Suprapubic skin (tissue), 4 donors: ENCODE data around the gene ZER1. TPM values are rescaled to one million over a fixed set of nuclear protein-coding genes. Genes with fewer than 3 reads are reported as not detected.

ENCODE experiments used
- DNase-seq, 2 donors: peaks; one replicate each; pipeline ENCODE4 v3.0.0-alpha.2; 2019; ENCODE audit warnings: low spot score in 2 of 2
- H3K27ac ChIP-seq: fragments of 200-600 bp; sonication (generic); one replicate; pipeline ENCODE4 v1.5.1; 2019
- H3K27me3 ChIP-seq: fragments of 200-600 bp; sonication (generic); one replicate; pipeline ENCODE4 v1.5.1; 2019
- H3K36me3 ChIP-seq: fragments of 200-600 bp; sonication (generic); one replicate; pipeline ENCODE4 v1.5.1; 2019
- H3K4me1 ChIP-seq: fragments of 200-600 bp; sonication (generic); one replicate; pipeline ENCODE4 v1.5.1; 2019
- H3K4me3 ChIP-seq: fragments of 200-600 bp; sonication (generic); one replicate; pipeline ENCODE4 v1.5.1; 2019; ENCODE audit warnings: mild to moderate bottlenecking
- H3K9me3 ChIP-seq: fragments of 200-600 bp; sonication (generic); one replicate; pipeline ENCODE4 v1.5.1; 2019
- CTCF ChIP-seq, 2 donors: fragments of 200-600 bp in 1 of 2; fragments of 450-650 bp in 1 of 2; sonication (generic) in 1 of 2; IDR thresholded peaks; one replicate each; pipeline ENCODE4 v1.5.1; 2016 to 2019; ENCODE audit warnings: antibody characterized with exemption in 2 of 2, mild to moderate bottlenecking in 1 of 2, moderate library complexity in 1 of 2
- EP300 ChIP-seq: sonication (generic); formaldehyde crosslinking; IDR thresholded peaks from one replicate; pipeline ENCODE4 v1.6.1; 2017; ENCODE audit warnings: antibody characterized with exemption
- POLR2A ChIP-seq, 2 donors: fragments of 450-650 bp; IDR thresholded peaks; one replicate each; pipeline ENCODE4 v1.6.1; 2017; ENCODE audit warnings: antibody characterized with exemption in 2 of 2, mild to moderate bottlenecking in 2 of 2, moderate library complexity in 2 of 2
- POLR2AphosphoS5 ChIP-seq, 3 donors: sonication (generic); formaldehyde crosslinking; IDR thresholded peaks; one replicate each; pipeline ENCODE4 v1.6.1; 2017; ENCODE audit warnings: antibody characterized with exemption in 3 of 3
- WGBS: methylation state at CpG from one replicate; pipeline ENCODE4 v1.1.5; 2018; 5-methylcytosine and 5-hydroxymethylcytosine counted together
- total RNA-seq, 4 donors: library from RNA; depleted of rRNA; stranded (reverse); fragments of >200 nt; gene quantifications; one replicate each; pipeline ENCODE4 v1.1.0, GENCODE V29; 2016

ZER1 gene
- total RNA-seq, 4 donors from 2014 or later = 53.7 to 75.3 (median 67.7) TPM

GRCh38 chr9:128818099-128818838, 46.5 kb upstream of the ZER1 start, which contains the start of gene ENDOG:
Gene ENDOG, plus strand, starts transcription at chr9:128818500. Its CDS starts 185 bp downstream, at chr9:128818685.
- H3K27ac ChIP-seq = peak within 1 kb of the TSS; percentile 79
- peak within 1 kb of the TSS; percentile 67 for H3K4me3 ChIP-seq
- 0% methylated on average over 15 of the region's 70 CpGs for WGBS
- TF ChIP-seq POLR2A (IDR thresholded peaks at IDR 0.05) (peak in 1 of 2 donors; percentile 42), CTCF (IDR thresholded peaks at IDR 0.05) (peak; percentile 95 to 97), POLR2AphosphoS5 (IDR thresholded peaks at IDR 0.05) (peak in 1 of 3 donors; percentile 59), EP300 (no peak)
- peak; percentile 98 for DNase-seq
- peaks cover 24% of the 10 kb centered on the region for H3K36me3 ChIP-seq
- H3K27me3 ChIP-seq = no peaks in the 10 kb centered on the region
- peaks cover 21% of the 10 kb centered on the region for H3K4me1 ChIP-seq
- no peaks in the 10 kb centered on the region for H3K9me3 ChIP-seq

- peaks cover 40% of the 10 kb centered on the region for H3K36me3 ChIP-seq
- TF ChIP-seq POLR2AphosphoS5 (IDR thresholded peaks at IDR 0.05) = no peak
- no peak for TF ChIP-seq CTCF (IDR thresholded peaks at IDR 0.05)
- TF ChIP-seq POLR2A (IDR thresholded peaks at IDR 0.05) = no peak
- TF ChIP-seq EP300 = no peak
- 62% methylated on average over 5 of the region's 5 CpGs for WGBS
- H3K27me3 ChIP-seq = no peaks in the 10 kb centered on the region
- H3K4me3 ChIP-seq = no peak overlapping the region
- no peaks in the 10 kb centered on the region for H3K4me1 ChIP-seq
- no peaks in the 10 kb centered on the region for H3K9me3 ChIP-seq
- H3K27ac ChIP-seq = no peak overlapping the region
- no peak for DNase-seq
Measured at GRCh38 chr9:128810873-128811272, 39.1 kb upstream of the ZER1 start.

- 60% methylated on average over 1 of the region's 2 CpGs for WGBS
- no peaks in the 10 kb centered on the region for H3K27me3 ChIP-seq
- peaks cover 49% of the 10 kb centered on the region for H3K36me3 ChIP-seq
- TF ChIP-seq CTCF (IDR thresholded peaks at IDR 0.05) = no peak
- TF ChIP-seq EP300 = no peak
- TF ChIP-seq POLR2A (IDR thresholded peaks at IDR 0.05) = no peak
- no peak for DNase-seq
- H3K4me1 ChIP-seq = no peaks in the 10 kb centered on the region
- H3K27ac ChIP-seq = no peak overlapping the region
- H3K4me3 ChIP-seq = no peak overlapping the region
- H3K9me3 ChIP-seq = no peaks in the 10 kb centered on the region
Measured at GRCh38 chr9:128809831-128810230, 38.1 kb upstream of the ZER1 start.

DNA sequence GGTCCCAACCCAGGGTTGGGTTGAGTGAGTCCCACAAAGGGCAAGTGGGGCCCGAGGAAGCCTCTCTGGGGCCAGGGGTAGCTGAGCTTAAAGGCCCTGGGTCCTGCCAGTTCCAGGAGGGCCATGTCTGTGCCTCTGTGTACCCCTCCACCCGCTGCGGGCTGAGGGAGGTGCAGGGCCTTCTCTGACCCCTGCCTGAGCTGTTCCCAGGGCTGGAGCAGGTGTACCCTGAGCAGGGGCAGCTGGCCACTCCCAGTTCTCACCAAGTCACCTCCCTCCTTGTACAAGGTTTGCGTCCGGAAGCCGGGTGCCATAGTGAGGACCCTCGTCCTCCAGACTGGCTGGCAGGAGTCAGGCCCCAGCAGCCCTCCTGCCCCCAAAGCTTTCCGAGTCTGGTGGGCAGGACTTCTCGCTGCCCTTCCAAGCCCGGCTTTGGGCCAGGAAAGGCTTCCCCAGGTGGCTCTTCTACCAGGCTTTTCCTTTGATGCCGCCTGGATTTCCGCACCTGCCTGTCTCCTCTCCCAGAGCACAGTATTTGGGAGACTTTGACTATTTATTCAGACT, 37.4 kb upstream of the ZER1 start:
- no peaks in the 10 kb centered on the region for H3K27me3 ChIP-seq
- no peak overlapping the region for H3K4me3 ChIP-seq
- 96% methylated on average over 9 of the region's 12 CpGs for WGBS
- H3K27ac ChIP-seq = no peak overlapping the region
- no peak for TF ChIP-seq POLR2A (IDR thresholded peaks at IDR 0.05)
- H3K36me3 ChIP-seq = peaks cover 56% of the 10 kb centered on the region
- H3K9me3 ChIP-seq = no peaks in the 10 kb centered on the region
- no peaks in the 10 kb centered on the region for H3K4me1 ChIP-seq
- no peak for DNase-seq

DNA sequence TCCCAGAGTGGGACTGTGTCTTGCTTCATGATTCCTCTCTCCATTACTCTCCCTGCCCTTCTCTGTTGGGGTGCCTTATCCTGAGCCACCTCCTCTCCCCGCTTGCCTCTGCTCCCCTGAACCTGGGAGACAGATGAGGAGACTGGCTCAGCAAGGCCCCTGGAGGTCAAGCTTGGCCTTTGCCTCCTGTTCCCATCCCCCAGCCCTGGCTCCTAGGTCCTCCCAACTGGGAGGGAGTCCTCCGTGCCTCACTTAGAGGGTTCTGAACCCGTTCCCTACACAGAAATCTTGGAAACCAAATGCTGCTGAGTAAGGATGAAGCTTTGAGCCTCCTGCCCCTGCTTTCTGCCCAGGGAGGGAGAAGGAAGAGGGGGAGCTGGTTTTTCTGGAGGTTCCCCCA, 36.8 kb upstream of the ZER1 start:
- no peak overlapping the region for H3K4me3 ChIP-seq
- no peaks in the 10 kb centered on the region for H3K9me3 ChIP-seq
- H3K27ac ChIP-seq = no peak overlapping the region
- 90% methylated on average over 3 of the region's 3 CpGs for WGBS
- H3K27me3 ChIP-seq = no peaks in the 10 kb centered on the region
- no peak for DNase-seq
- peaks cover 62% of the 10 kb centered on the region for H3K36me3 ChIP-seq
- H3K4me1 ChIP-seq = no peaks in the 10 kb centered on the region
- TF ChIP-seq EP300 = no peak

GRCh38 chr9:128807827-128808226, 36.1 kb upstream of the ZER1 start:
- Histone ChIP-seq H3K4me3 (no peak overlapping the region), H3K27me3 (no peaks in the 10 kb centered on the region), H3K9me3 (no peaks in the 10 kb centered on the region), H3K27ac (no peak overlapping the region), H3K36me3 (peaks cover 69% of the 10 kb centered on the region), H3K4me1 (no peaks in the 10 kb centered on the region)
- DNase-seq = no peak
- WGBS = 80% methylated on average over 4 of the region's 14 CpGs
- TF ChIP-seq CTCF (IDR thresholded peaks at IDR 0.05) = no peak
- TF ChIP-seq EP300 = no peak
- TF ChIP-seq POLR2AphosphoS5 (IDR thresholded peaks at IDR 0.05) = no peak
- TF ChIP-seq POLR2A (IDR thresholded peaks at IDR 0.05) = no peak
